ENCODE measurements around the gene GARS1.
"Not testable (repeated sequence)": the region's sequence is repeated elsewhere in the genome, so short reads cannot be mapped to it uniquely, and the experiment has no call there.

The GARS1 gene

GRCh38 chr7:30594540-30595435 lies at the start of gene GARS1:
TSS of gene GARS1 (plus strand) at chr7:30594878. CDS start at chr7:30594922, 44 bp downstream.
- DNase-seq = peak; percentile 74

- DNase-seq = no peak
These were observed 48.7 kb upstream of the GARS1 start for GRCh38 chr7:30545791-30546555.

GRCh38 chr7:30546596-30546995 lies 48.1 kb upstream of the GARS1 start:
- DNase-seq = no peak

GRCh38 chr7:30548845-30549244 lies 45.8 kb upstream of the GARS1 start:
- no peak for DNase-seq

GRCh38 chr7:30549931-30550493 lies 44.7 kb upstream of the GARS1 start:
- DNase-seq = no peak

- no peak for DNase-seq
These were observed 42.3 kb upstream of the GARS1 start for GRCh38 chr7:30552330-30552729.

GRCh38 chr7:30553141-30553540 lies 41.5 kb upstream of the GARS1 start:
- no peak for DNase-seq

GRCh38 chr7:30553546-30553945 lies 41.1 kb upstream of the GARS1 start:
- DNase-seq = no peak

- DNase-seq = no peak
These were observed 39.2 kb upstream of the GARS1 start for GRCh38 chr7:30555525-30555924.

- no peak for DNase-seq
These were observed 37.8 kb upstream of the GARS1 start for GRCh38 chr7:30556840-30557239.

GRCh38 chr7:30557245-30557644 lies 37.4 kb upstream of the GARS1 start:
- DNase-seq = no peak

GRCh38 chr7:30559611-30560010 lies 35.1 kb upstream of the GARS1 start:
- DNase-seq = no peak

GRCh38 chr7:30561389-30561788 lies 33.3 kb upstream of the GARS1 start:
- no peak for DNase-seq

- DNase-seq = no peak
These were observed 32.2 kb upstream of the GARS1 start for GRCh38 chr7:30562498-30562897.

GRCh38 chr7:30562909-30563308 lies 31.8 kb upstream of the GARS1 start:
- DNase-seq = no peak

- DNase-seq = no peak
These were observed 31.2 kb upstream of the GARS1 start for GRCh38 chr7:30563326-30563942.

- peak; percentile 25 for DNase-seq
These were observed 30.3 kb upstream of the GARS1 start for GRCh38 chr7:30564243-30564892.

- no peak for DNase-seq
These were observed 28.1 kb upstream of the GARS1 start for GRCh38 chr7:30566596-30566995.

GRCh38 chr7:30567081-30567480 lies 27.6 kb upstream of the GARS1 start:
- DNase-seq = no peak

- DNase-seq = not testable (repeated sequence)
These were observed 24.4 kb upstream of the GARS1 start for GRCh38 chr7:30570238-30570637.

GRCh38 chr7:30572212-30572841 lies 22.4 kb upstream of the GARS1 start:
- DNase-seq = no peak

- no peak for DNase-seq
These were observed 18.8 kb upstream of the GARS1 start for GRCh38 chr7:30575910-30576309.

Data from NK-92 treated with Interleukin-12 subunit alpha and Interleukin-12 subunit beta, amount 100 ng/mL, for 24 hours (cell line).